ENCODE measurements around the gene ZBTB7C.

- TF ChIP-seq POLR2A (IDR thresholded peaks at IDR 0.05) (no peak), CTCF (IDR thresholded peaks at IDR 0.05) (no peak)
Measured at GRCh38 chr18:48320639-48320945, 88.6 kb downstream of the ZBTB7C start.

Measured in body of pancreas (tissue), 4 donors.